Panc1 (cell line): ENCODE measurements around the gene DNAJC22. TPM values are rescaled to one million over a fixed set of nuclear protein-coding genes. Genes with fewer than 3 reads are reported as not detected.
A peak's percentile ranks its signal among the peaks of the same experiment; 100 is the strongest.

Experiments
- ATAC-seq: fragments of 200-7000 bp; cut with Tn5 transposase; 2 replicates; pipeline ENCODE4 v1.9.1; 2020; ENCODE audit warnings: mild to moderate bottlenecking, moderate library complexity
- BruUV-seq: library from RNA; stranded (reverse); fragments of 400-500 nt; replicated peaks from 2 replicates; lab custom pipeline; 2021; lab: Mats Ljungman, UMichigan
- CTCF ChIA-PET: fragments of 300-600 bp; sonication (Branson Sonifier 250); formaldehyde crosslinking; loops from one replicate; lab custom pipeline; 2022; ENCODE audit warnings: antibody characterized with exemption; lab: Charles Lee
- POLR2A ChIA-PET: fragments of 300-600 bp; sonication (Branson Sonifier 250); formaldehyde crosslinking; loops from one replicate; lab custom pipeline; 2022; ENCODE audit warnings: antibody characterized with exemption; lab: Charles Lee
- DNase-seq: peaks from one replicate; pipeline ENCODE4 v3.0.0-alpha.2; 2010; ENCODE audit warnings: low read depth, low spot score
- H3K27ac ChIP-seq: 2 replicates; pipeline ENCODE4 v1.5.1; 2011; ENCODE audit warnings: mild to moderate bottlenecking, low read length, inconsistent platforms
- H3K27me3 ChIP-seq: fragments of 200-500 bp; sonication (Bioruptor generic); 2 replicates; pipeline ENCODE4 v1.6.0; 2014; ENCODE audit warnings: low read length, inconsistent platforms; ENCODE audit not compliant: control insufficient read depth, insufficient read depth
- H3K36me3 ChIP-seq: fragments of 200-500 bp; sonication (Bioruptor generic); 2 replicates; pipeline ENCODE4 v1.5.1; 2014; ENCODE audit warnings: inconsistent platforms, mild to moderate bottlenecking, low read length, moderate library complexity; ENCODE audit not compliant: control insufficient read depth, insufficient read depth
- H3K4me1 ChIP-seq: 2 replicates; pipeline ENCODE4 v1.5.1; 2011; ENCODE audit warnings: inconsistent platforms, mild to moderate bottlenecking, low read length, moderate library complexity; ENCODE audit not compliant: control insufficient read depth, insufficient read depth
- H3K4me3 ChIP-seq, 2 experiments: 2 replicates each; pipeline ENCODE4 v1.5.1; 2011 to 2012; ENCODE audit warnings: low read depth in 2 of 2, low read length in 2 of 2, mild to moderate bottlenecking in 2 of 2, inconsistent platforms in 1 of 2, moderate library complexity in 1 of 2
- H3K9me3 ChIP-seq: fragments of 200-500 bp; sonication (Bioruptor generic); 2 replicates; pipeline ENCODE4 v1.5.1; 2014; ENCODE audit warnings: low read depth, mild to moderate bottlenecking, inconsistent platforms, low read length, moderate library complexity; ENCODE audit not compliant: control insufficient read depth, insufficient read depth
- POLR2AphosphoS5 ChIP-seq: IDR thresholded peaks from 2 replicates; pipeline ENCODE4 v1.6.1; 2012; ENCODE audit warnings: mild to moderate bottlenecking, low read depth, low read length, moderate library complexity
- REST ChIP-seq, 2 experiments: IDR thresholded peaks; 2 replicates each; pipeline ENCODE4 v1.6.1; 2011 to 2012; ENCODE audit warnings: low read depth in 2 of 2, control low read depth in 1 of 2, low read length in 1 of 2, mild to moderate bottlenecking in 1 of 2, moderate library complexity in 1 of 2; ENCODE audit not compliant: insufficient read depth in 1 of 2
- SIN3A ChIP-seq: IDR thresholded peaks from 2 replicates; pipeline ENCODE4 v1.6.1; 2012; ENCODE audit warnings: low read depth, mild to moderate bottlenecking, low read length, moderate library complexity, borderline replicate concordance; ENCODE audit not compliant: insufficient read depth
- TCF7L2 ChIP-seq: IDR thresholded peaks from 2 replicates; pipeline ENCODE4 v1.6.1; 2011; ENCODE audit warnings: mild to moderate bottlenecking, low read depth, low read length, inconsistent platforms
- in situ Hi-C: cut with HindIII; loops from 2 replicates; pipeline ENCODE4 v1.10.0; 2016; ENCODE audit warnings: low sequenced_read_pairs, low pct_unique_long_range_greater_than_20kb
- intact Hi-C: fragments of 100-400 bp; cut with micrococcal nuclease; formaldehyde crosslinking; loops from one replicate; pipeline ENCODE4 v1.10.0; 2022; ENCODE audit not compliant: unreplicated experiment
- total RNA-seq: library from RNA; stranded (reverse); gene quantifications from one replicate; pipeline ENCODE4 v1.2.1, GENCODE V29; 2021; ENCODE audit not compliant: unreplicated experiment
- TF ChIP-seq, protein P1 (sequence below): fragments of 450-650 bp; IDR thresholded peaks from 2 replicates; pipeline ENCODE4 v1.5.1; 2017; ENCODE audit warnings: mild to moderate bottlenecking

Gene DNAJC22
- total RNA-seq, 1 experiment from 2014 or later = 1.9 TPM

DNA sequence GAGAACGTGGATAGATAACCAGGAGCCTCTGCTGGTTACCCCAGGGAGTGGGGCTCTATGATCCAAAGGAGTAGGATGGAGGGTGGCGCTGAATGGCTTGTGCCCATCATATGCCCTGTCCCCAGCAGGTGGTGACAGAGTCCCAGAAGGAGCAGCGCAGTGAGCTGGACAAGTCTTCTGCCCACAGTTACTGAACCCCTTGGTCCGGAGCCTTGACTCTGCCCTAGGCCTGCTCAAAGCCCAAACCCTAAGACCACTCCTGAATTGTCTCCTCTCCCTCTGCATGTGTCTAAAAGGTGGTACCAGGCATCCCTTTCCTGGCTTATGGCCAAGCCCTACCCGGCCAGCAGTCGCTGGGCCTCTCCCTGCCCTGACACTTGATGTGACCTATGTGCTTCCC is 48.5 kb upstream of the DNAJC22 start:
- Histone ChIP-seq H3K27me3 (no peaks in the 10 kb centered on the region), H3K27ac (no peak overlapping the region), H3K36me3 (no peaks in the 10 kb centered on the region), H3K9me3 (no peaks in the 10 kb centered on the region), H3K4me1 (peaks cover 10% of the 10 kb centered on the region), H3K4me3 (peak overlapping the region in 1 of 2 experiments; percentile 65; a peak in 1 of 4 replicates)
- intact Hi-C loops = no loop called here
- no peak for DNase-seq
- BruUV-seq = no TSS peak
- TF ChIP-seq POLR2AphosphoS5 = no peak
- no peak for TF ChIP-seq SIN3A
- no peak for TF ChIP-seq TCF7L2
- TF ChIP-seq REST (IDR thresholded peaks at IDR 0.05; ENCODE audit: insufficient read depth in 1 of 2, low read depth in 2 of 2, low read length in 1 of 2) = no peak
- TF ChIP-seq, protein P1, sequence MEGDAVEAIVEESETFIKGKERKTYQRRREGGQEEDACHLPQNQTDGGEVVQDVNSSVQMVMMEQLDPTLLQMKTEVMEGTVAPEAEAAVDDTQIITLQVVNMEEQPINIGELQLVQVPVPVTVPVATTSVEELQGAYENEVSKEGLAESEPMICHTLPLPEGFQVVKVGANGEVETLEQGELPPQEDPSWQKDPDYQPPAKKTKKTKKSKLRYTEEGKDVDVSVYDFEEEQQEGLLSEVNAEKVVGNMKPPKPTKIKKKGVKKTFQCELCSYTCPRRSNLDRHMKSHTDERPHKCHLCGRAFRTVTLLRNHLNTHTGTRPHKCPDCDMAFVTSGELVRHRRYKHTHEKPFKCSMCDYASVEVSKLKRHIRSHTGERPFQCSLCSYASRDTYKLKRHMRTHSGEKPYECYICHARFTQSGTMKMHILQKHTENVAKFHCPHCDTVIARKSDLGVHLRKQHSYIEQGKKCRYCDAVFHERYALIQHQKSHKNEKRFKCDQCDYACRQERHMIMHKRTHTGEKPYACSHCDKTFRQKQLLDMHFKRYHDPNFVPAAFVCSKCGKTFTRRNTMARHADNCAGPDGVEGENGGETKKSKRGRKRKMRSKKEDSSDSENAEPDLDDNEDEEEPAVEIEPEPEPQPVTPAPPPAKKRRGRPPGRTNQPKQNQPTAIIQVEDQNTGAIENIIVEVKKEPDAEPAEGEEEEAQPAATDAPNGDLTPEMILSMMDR = peak; percentile 41; the same call in 1 of the 2 replicates
- ChIA-PET CTCF (interaction anchor here (0.6 to 1.4 kb wide), 3 partner anchors 25 to 60 kb away, joined by 3 to 5 read pairs (median 3); partner anchors contain the start of gene TROAP), POLR2A (no interaction called here)
- in situ Hi-C loops = no loop called here
- peak; percentile 68 for ATAC-seq

- Histone ChIP-seq H3K36me3 (no peaks in the 10 kb centered on the region), H3K27ac (no peak overlapping the region), H3K4me3 (no peak overlapping the region), H3K9me3 (no peaks in the 10 kb centered on the region), H3K27me3 (no peaks in the 10 kb centered on the region), H3K4me1 (peaks cover 4% of the 10 kb centered on the region)
- in situ Hi-C loops (no loop called here), intact Hi-C loops (no loop called here)
- no TSS peak for BruUV-seq
- no peak for TF ChIP-seq TCF7L2
- no peak for ATAC-seq
- ChIA-PET POLR2A (no interaction called here), CTCF (interaction anchor here (0.7 kb wide), 1 partner anchor 74 kb away, joined by 3 read pairs; no protein-coding TSS in a partner anchor)
- DNase-seq = no peak
Measured at GRCh38 chr12:49301760-49302159, 44.9 kb upstream of the DNAJC22 start.

GRCh38 chr12:49304161-49304560 is 42.5 kb upstream of the DNAJC22 start:
- BruUV-seq = no TSS peak
- CTCF ChIA-PET = interaction anchor here (0.5 kb wide), 1 partner anchor 8 kb away, joined by 3 read pairs; no protein-coding TSS in a partner anchor
- in situ Hi-C loops = no loop called here

More at GRCh38 chr12:49304161-49304560, 42.5 kb upstream of the DNAJC22 start:
- no peaks in the 10 kb centered on the region for H3K9me3 ChIP-seq
- ATAC-seq = no peak
- no peak overlapping the region for H3K27ac ChIP-seq
- H3K27me3 ChIP-seq = no peaks in the 10 kb centered on the region
- intact Hi-C loops = no loop called here
- H3K4me3 ChIP-seq = no peak overlapping the region
- POLR2A ChIA-PET = interaction anchor here (0.8 kb wide), 1 partner anchor 38 kb away, joined by 6 read pairs; no protein-coding TSS in a partner anchor
- DNase-seq = no peak
- H3K36me3 ChIP-seq = no peaks in the 10 kb centered on the region
- no peaks in the 10 kb centered on the region for H3K4me1 ChIP-seq
- TF ChIP-seq TCF7L2 (no peak), REST (IDR thresholded peaks at IDR 0.05; ENCODE audit: insufficient read depth in 1 of 2, low read depth in 2 of 2, low read length in 1 of 2) (no peak)
